Stimulated activated CD4-positive, alpha-beta T cell treated with anti-CD3 and anti-CD28 coated beads, TNF-alpha, amount 100 ng/mL, for 48 hours (primary cell): ENCODE data around the gene ZFYVE28.
A peak's percentile ranks its signal among the peaks of the same experiment; 100 is the strongest.

Source experiments
- DNase-seq, 3 donors: peaks; one replicate each; pipeline ENCODE4 v3.0.0-alpha.2; 2020; ENCODE audit warnings: low read depth in 3 of 3

Gene ZFYVE28

GRCh38 chr4:2273221-2273620, 145.2 kb downstream of the ZFYVE28 start:
- no peak for DNase-seq

- no peak for DNase-seq
These were observed 145.7 kb downstream of the ZFYVE28 start for GRCh38 chr4:2272828-2273120.

- DNase-seq, result no peak
These were observed 146.2 kb downstream of the ZFYVE28 start for GRCh38 chr4:2272026-2272827.

- no peak for DNase-seq
These were observed 147.0 kb downstream of the ZFYVE28 start for GRCh38 chr4:2271279-2272025.

- DNase-seq, result no peak
These were observed 147.9 kb downstream of the ZFYVE28 start for GRCh38 chr4:2270341-2271165.

GRCh38 chr4:2269618-2270163, 148.8 kb downstream of the ZFYVE28 start:
- no peak for DNase-seq

GRCh38 chr4:2269206-2269531, 149.3 kb downstream of the ZFYVE28 start:
- DNase-seq, result no peak

GRCh38 chr4:2268357-2269205, 149.9 kb downstream of the ZFYVE28 start:
- DNase-seq, result no peak

- DNase-seq, result no peak
These were observed 150.6 kb downstream of the ZFYVE28 start for GRCh38 chr4:2267841-2268240.

- DNase-seq, result no peak
These were observed 151.1 kb downstream of the ZFYVE28 start for GRCh38 chr4:2267320-2267811.

GRCh38 chr4:2266821-2267220, 151.6 kb downstream of the ZFYVE28 start:
- no peak for DNase-seq

- no peak for DNase-seq
These were observed 152.3 kb downstream of the ZFYVE28 start for GRCh38 chr4:2266181-2266580.

GRCh38 chr4:2265113-2266110, 153.0 kb downstream of the ZFYVE28 start:
- DNase-seq, result no peak

- no peak for DNase-seq
These were observed 153.9 kb downstream of the ZFYVE28 start for GRCh38 chr4:2264481-2265041.

- DNase-seq, result no peak
These were observed 154.5 kb downstream of the ZFYVE28 start for GRCh38 chr4:2263926-2264321.

GRCh38 chr4:2262944-2263250, 155.5 kb downstream of the ZFYVE28 start:
- no peak for DNase-seq

- peak; percentile 92 to 97 (median 95) for DNase-seq
These were observed 156.1 kb downstream of the ZFYVE28 start for GRCh38 chr4:2262145-2262943.

- no peak for DNase-seq
These were observed 156.6 kb downstream of the ZFYVE28 start, which contains the start of gene MXD4 for GRCh38 chr4:2261853-2262144. TSS of gene MXD4 (minus strand) at chr4:2262109. CDS start at chr4:2261980, 129 bp downstream.
